ENCODE results near the gene TAF15.

The TAF15 gene

DNA sequence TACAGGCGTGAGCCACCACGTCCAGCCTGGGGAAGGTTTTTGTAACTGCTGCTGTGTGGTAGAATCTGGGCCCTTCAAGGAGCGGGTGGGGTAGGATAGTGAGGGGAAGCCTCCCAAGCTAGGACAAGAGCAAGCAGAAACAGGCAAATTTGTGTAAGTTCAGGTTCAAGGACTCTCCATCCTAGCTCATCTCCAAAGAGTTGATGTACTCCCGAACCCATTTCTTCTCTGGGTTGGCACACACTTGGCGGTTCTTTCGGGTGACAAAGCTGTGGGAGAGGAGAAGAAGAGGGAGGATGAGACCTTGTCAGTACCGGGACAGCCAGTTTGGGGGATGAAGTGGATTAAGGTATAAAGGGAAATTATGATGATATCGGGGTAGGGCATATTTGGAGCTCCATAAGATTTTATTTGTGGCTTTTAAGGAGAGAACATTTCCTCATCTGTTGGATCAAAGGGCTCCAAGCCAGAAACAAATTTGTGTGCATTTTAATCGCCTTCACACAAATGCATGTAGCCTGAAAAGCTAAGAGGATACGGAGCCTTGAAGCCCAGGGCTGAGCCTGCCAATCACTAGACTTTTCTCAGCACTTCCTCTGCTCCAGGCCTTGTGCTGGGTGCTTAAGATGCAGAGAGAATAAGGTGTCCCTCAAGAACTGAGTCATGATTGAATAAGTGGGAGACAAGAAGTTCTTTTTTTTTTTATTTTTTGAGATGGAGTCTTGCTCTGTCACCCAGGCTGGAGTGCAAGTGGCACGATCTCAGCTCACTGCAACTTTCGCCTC lies 63.1 kb downstream of the TAF15 start:
- no peak for DNase-seq (ENCODE audit: low read depth)

GRCh38 chr17:35875072-35875799 lies 66.0 kb downstream of the TAF15 start:
- DNase-seq (ENCODE audit: low read depth): no peak

DNA sequence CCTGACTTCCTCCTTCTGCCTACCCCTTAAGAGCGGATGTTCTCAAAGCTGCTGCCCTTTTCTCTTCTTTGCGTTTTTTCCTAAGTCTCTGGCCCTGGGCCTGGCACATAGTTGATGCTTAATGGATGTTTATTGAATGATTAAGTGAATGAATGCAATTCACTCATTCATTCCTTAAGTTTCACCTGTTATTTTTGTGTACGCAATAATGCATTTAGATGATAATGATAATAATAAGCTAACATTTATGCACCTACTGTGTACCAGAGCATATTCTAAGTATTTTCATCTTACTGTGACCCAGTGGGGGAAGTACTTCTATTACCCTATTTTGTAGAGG lies 66.5 kb downstream of the TAF15 start:
- DNase-seq (ENCODE audit: low read depth): no peak

- DNase-seq (ENCODE audit: low read depth): no peak
Observed at GRCh38 chr17:35876534-35876933, 67.2 kb downstream of the TAF15 start.

DNA sequence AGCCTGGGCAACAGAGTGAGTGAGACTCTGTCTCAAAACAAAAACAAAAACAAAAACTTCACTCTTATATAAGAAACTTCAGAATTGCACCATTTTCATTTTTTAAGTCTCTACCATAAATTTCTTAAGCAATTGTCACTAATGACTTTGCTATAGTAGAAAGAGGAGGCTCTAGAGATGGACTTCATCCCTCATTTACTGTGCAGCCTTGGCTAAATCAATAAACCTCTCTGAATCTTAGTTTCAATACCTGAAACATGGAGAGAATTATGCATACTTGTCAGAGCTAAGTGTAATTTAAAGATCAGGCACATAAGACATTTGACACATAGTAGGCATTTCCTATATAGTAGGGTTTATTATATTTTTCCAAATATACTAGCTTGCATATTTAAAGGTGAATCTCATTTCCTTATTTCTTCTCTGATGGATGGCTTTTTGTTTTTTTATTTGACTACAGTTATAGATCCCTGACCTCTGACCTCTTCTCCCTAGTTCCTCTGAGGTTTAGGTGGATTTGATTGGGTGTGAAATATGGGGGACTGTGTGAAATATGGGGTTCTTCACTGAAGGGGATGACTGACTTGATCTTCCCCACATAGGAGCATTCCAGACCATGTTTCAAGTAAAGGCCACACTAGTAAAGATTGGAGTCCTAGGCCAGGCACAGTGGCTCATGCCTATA lies 68.2 kb downstream of the TAF15 start:
- DNase-seq (ENCODE audit: low read depth): no peak

GRCh38 chr17:35878361-35878760 lies 69.1 kb downstream of the TAF15 start:
- no peak for DNase-seq (ENCODE audit: low read depth)

DNA sequence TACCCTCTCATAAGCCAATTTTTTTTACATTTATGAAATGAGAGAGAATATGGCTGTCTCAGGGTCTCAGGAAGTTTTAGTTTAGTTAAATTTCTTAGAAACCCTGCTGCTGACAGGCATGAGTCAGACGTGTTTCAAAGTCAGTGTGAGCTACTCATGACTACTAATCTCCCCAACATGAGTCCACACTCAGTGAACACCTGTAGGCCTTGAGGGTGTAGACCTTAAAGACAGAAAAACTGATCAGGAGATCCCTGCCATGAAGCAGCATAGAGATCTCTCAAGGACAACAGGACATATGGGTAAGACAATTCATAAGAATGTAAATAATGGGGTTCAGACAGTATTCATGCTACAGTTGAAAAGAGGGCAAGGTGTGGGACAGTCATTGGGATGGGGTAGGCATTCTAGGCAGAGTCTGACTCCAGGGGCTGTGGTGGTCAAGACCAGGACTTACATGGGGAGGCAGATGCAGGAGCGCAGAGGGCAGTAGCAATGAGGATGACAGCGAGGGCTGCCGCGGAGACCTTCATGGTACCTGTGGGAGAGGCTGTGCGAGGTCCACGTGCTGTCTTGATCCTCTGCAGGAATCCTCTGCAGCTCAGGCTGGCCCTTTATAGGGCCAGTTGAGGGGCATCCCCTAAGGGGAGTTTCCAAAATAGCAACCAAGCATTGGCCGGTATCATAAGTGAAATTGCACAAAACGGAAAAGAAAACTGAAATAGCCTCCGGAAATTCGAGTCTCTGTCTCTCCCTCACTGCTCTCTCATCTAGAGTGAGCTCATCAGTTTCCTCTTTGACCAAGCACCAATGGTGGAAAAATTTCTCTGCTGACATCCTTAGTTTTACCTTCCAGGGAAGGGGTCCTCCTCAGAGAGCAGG lies 70.7 kb downstream of the TAF15 start, which contains the start of gene CCL5:
CCL5 (minus strand) TSS at position 588 of the 882 bp plus-strand sequence.
- DNase-seq (ENCODE audit: low read depth): no peak

DNA sequence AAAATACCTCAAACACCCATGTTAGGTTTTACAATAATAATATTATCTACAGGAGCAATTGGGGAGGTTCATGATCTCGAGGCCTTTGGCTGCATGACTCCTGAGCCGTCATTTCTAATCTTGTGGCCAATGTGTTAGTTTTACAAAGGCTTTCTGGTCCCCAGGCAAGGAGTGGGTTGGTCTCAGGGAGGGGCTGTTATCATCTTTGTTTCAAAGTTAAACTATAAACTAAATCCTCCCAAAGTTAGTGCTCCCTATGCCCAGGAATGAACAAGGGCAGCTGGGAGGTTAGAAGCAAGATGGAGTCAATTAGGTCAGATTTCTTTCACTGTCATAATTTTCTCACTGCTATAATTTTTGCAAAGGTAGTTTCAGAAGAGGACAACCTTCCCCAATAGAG lies 80.0 kb downstream of the TAF15 start:
- no peak for DNase-seq (ENCODE audit: low read depth)

DNA sequence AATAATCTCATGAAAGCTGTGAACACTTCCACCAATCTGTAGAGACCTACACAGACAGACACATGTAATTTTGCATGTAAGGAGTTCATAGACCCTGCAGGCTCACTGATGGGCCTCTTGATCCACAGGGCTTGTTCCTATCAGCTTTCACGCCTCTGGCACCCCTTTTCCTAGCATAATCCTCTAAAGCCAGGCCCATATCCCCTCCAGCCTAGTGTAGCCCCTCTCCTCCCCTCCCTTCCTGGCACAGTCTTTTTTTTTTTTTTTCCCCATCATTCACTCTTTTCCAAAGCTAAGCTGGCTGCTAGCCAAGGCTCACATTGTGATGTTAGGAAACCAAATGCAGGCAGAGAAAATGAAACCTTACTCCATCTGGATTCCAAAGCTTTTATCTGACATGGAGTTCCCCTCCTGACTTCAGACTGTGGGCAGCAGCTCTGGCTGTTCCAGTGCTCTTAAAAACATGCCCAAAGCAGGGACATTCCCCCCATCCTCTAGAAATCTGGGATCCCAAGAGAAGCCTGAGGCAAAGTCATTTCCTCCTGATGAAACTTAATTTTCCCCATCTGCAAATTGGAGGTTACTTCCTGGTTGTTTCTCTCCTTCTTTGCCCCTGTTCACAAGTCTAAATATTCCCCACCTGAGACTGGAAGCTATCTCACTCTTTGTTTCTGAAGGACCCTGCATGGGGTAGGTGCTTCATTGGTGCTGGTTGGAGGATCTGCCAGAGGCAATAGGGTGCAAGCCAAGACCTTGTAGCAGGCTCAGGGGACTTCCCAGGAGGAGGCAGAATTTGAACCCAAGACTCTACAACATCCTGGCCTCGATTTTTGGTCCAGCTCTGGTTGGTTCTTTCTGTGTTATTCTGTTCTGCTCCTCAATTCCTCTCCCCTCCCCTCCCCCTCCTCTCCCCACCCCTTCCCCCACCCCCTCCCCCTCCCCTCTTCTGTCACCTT lies 80.8 kb downstream of the TAF15 start:
- DNase-seq (ENCODE audit: low read depth): no peak

DNA sequence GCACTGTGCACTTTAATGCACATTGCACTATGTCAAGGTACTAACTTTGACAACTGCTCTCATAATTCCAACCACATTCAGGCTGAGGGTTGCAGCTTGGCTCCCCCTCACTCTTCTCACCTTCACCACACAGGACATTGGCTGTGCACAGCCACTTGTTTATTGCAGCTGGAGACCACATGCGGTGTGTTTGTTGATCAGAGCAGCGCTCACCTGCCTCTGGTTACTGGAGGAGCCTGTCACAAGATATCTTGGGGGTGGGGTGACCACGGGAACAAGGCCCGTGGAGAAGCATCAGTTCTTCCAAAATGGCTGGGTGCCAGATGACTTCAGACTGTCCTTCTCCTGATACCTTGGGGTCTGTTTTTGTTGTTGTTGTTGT lies 81.5 kb downstream of the TAF15 start:
- no peak for DNase-seq (ENCODE audit: low read depth)

DNA sequence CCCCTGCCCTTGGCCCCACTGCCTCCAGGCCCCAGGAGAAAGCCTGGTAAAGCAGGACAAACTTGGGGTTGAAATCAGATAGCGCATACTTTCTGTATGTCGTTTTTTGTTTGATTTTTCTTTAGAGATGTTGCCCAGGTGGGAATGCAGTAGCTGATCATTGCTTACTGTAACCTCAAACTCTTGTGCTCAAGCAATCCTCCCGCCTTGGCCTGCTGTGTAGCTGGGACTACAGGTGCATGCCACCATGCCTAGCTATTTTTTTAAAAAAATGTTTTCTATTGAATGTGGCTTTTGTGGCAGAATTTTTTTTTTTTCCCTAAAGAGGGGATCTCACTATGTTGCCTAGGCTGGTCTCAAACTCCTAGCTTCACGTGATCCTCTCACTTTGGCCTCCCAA lies 82.0 kb downstream of the TAF15 start:
- DNase-seq (ENCODE audit: low read depth): no peak

GRCh38 chr17:35892091-35893035 lies 83.1 kb downstream of the TAF15 start:
- DNase-seq (ENCODE audit: low read depth): peak; percentile 69

GRCh38 chr17:35893751-35894150 lies 84.5 kb downstream of the TAF15 start:
- no peak for DNase-seq (ENCODE audit: low read depth)

DNA sequence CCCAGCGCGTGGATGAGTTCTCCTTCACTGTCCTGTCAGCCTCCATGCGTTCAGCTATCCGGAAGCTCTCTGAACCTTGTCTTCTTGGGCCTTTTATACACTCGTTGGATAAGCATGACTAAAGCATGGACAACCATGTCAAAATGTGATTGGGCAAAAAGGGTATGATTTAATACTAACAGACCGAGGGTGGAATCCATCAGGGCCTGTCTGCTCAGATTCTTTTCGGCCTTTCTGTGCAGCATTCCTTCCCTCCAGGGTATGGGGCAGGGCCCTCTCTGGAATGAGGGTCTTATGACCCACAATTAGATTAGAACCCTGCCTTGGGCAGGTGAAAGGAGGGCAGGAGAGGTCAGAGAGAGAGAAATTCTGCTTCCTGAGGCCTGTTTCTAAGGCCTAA lies 84.9 kb downstream of the TAF15 start:
- DNase-seq (ENCODE audit: low read depth): no peak

DNA sequence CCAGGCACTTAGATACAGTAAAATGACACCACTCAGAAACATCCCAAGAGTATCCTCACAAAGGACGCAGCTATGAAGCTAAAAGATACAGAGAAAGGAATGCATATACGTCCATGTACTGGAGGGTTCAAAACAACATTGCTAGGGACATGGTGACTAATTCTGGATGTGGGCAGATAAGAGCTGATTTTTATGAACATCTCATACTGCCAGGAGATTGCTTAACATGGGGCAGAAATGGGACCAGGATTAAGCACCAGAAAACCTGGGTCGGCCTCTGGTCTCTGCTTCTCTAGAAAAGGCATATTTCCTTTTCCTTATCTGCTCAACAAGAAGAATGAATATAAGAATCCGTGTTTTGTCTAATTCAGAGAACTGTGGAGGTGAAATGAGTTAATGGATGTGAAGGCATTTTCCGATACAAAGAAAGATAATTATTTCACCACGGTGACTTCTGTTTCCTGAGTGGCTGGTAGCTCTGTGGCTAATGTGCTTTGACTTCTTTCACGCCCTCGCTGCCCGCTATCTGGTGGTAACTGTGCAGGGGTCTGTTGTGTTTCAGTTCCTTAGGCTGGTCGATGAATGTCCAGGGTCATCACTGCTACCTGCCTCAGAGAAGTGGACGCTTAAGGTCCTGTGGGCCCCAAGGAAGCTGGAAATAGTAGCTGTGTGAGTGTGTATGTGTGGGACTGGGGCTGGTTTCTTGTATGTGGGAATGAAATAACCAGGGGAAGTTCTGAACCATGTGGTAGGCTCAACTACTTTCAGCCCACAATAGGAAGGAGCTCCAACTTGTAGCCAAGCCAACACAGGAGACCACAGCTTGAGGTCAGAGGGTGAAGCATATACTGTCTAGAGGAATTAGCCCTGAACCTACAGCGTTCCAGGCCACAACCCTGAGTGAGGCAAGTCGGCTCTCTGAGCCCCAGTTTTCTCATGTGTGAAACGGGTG lies 86.6 kb downstream of the TAF15 start:
- no peak for DNase-seq (ENCODE audit: low read depth)

All from activated gamma-delta T cell treated with anti-CD3 and anti-CD28 coated beads, Interleukin-2, amount 50 U/mL, for 16 hours (primary cell).